PFSK-1 (cell line): ENCODE results near the gene SDF2.

Source experiments
- POLR2AphosphoS5 ChIP-seq: IDR thresholded peaks from 2 replicates; pipeline ENCODE4 v1.6.1; 2012; ENCODE audit warnings: low read depth, mild to moderate bottlenecking, control low read depth, low read length, moderate library complexity
- SIN3A ChIP-seq: IDR thresholded peaks from 2 replicates; pipeline ENCODE4 v1.6.1; 2012; ENCODE audit warnings: mild to moderate bottlenecking, low read length, moderate library complexity, borderline replicate concordance; ENCODE audit not compliant: insufficient read depth
- TAF1 ChIP-seq: IDR thresholded peaks from 2 replicates; pipeline ENCODE4 v1.6.1; 2012; ENCODE audit warnings: low read length, control low read depth, borderline replicate concordance; ENCODE audit not compliant: insufficient read depth
- TF ChIP-seq, protein P1 (sequence below), 2 experiments: IDR thresholded peaks; 2 replicates each; pipeline versions ENCODE4 v1.6.1 to v1.8.0; 2011 to 2012; ENCODE audit warnings: low read depth in 2 of 2, low read length in 2 of 2, control low read depth in 1 of 2, inconsistent platforms in 1 of 2, mild to moderate bottlenecking in 1 of 2, moderate library complexity in 1 of 2; ENCODE audit not compliant: insufficient read depth in 1 of 2

DNA sequence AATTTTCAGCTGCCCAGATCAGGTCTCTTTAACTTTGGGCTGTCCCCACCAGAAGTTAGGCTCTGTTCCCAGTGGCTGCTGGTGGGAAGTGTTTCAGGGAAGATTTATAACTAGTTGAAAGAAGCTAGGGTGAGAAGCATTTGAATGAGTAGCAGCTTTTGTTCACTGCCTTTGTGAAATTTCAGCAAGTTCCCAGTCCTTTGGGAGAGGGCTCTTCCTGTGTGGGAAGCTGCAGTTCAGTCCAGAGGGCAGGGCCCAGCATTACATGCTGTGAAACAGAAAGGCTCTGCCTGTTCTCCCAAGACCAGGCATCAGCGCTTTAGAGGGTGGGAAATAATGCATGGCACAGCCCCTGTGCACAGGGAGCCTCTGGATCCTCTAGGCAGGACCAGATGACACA lies 32.2 kb upstream of the SDF2 start:
- TF ChIP-seq, protein P1, sequence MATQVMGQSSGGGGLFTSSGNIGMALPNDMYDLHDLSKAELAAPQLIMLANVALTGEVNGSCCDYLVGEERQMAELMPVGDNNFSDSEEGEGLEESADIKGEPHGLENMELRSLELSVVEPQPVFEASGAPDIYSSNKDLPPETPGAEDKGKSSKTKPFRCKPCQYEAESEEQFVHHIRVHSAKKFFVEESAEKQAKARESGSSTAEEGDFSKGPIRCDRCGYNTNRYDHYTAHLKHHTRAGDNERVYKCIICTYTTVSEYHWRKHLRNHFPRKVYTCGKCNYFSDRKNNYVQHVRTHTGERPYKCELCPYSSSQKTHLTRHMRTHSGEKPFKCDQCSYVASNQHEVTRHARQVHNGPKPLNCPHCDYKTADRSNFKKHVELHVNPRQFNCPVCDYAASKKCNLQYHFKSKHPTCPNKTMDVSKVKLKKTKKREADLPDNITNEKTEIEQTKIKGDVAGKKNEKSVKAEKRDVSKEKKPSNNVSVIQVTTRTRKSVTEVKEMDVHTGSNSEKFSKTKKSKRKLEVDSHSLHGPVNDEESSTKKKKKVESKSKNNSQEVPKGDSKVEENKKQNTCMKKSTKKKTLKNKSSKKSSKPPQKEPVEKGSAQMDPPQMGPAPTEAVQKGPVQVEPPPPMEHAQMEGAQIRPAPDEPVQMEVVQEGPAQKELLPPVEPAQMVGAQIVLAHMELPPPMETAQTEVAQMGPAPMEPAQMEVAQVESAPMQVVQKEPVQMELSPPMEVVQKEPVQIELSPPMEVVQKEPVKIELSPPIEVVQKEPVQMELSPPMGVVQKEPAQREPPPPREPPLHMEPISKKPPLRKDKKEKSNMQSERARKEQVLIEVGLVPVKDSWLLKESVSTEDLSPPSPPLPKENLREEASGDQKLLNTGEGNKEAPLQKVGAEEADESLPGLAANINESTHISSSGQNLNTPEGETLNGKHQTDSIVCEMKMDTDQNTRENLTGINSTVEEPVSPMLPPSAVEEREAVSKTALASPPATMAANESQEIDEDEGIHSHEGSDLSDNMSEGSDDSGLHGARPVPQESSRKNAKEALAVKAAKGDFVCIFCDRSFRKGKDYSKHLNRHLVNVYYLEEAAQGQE (IDR thresholded peaks at IDR 0.05; ENCODE audit: insufficient read depth in 1 of 2, low read depth in 2 of 2, low read length in 2 of 2), result no peak
- TF ChIP-seq TAF1 (no peak), POLR2AphosphoS5 (no peak), SIN3A (no peak)
